Astrocyte (in vitro differentiated cells and primary cell): Measurements from ENCODE around the gene PLCD3.

Experiments
- CTCF ChIP-seq: IDR thresholded peaks from 2 replicates; pipeline ENCODE4 v1.5.1; 2011; ENCODE audit warnings: low read depth, mild to moderate bottlenecking, inconsistent platforms, low read length, moderate library complexity; ENCODE audit not compliant: insufficient read depth
- EZH2 ChIP-seq: IDR thresholded peaks from 2 replicates; pipeline ENCODE4 v1.6.1; 2012; ENCODE audit warnings: mild to moderate bottlenecking, low read length, inconsistent platforms; ENCODE audit not compliant: insufficient read depth

GRCh38 chr17:45101883-45102811 is 30.2 kb downstream of the PLCD3 start:
- TF ChIP-seq CTCF (no peak), EZH2 (no peak)
